Renal cortex interstitium (tissue), 11 donors: Measurements from ENCODE around the gene PHACTR2. TPM values are rescaled to one million over a fixed set of nuclear protein-coding genes. Genes with fewer than 3 reads are reported as not detected.
"Not testable (repeated sequence)": the region's sequence is repeated elsewhere in the genome, so short reads cannot be mapped to it uniquely, and the experiment has no call there.

Source experiments
- DNase-seq, 11 donors: peaks; one replicate each; pipeline ENCODE4 v3.0.0-alpha.2; 2013; ENCODE audit warnings: low read depth in 9 of 11, low spot score in 4 of 11; ENCODE audit errors: extremely low read depth in 1 of 11
- polyA plus RNA-seq, 3 donors: library from polyadenylated mRNA; unstranded; fragments of 120-200 nt; gene quantifications; one replicate each; pipeline ENCODE4 v1.2.1, GENCODE V29; 2013; ENCODE audit not compliant: insufficient read length in 3 of 3

The PHACTR2 gene
- polyA plus RNA-seq, 3 donors, result 31.0 to 36.4 (median 31.3) TPM

GRCh38 chr6:143868808-143869207, 191.0 kb downstream of the PHACTR2 start:
- DNase-seq, result not testable (repeated sequence)

- not testable (repeated sequence) for DNase-seq
Measured at GRCh38 chr6:143871202-143871730, 193.5 kb downstream of the PHACTR2 start.

GRCh38 chr6:143872201-143872600, 194.4 kb downstream of the PHACTR2 start:
- DNase-seq, result no peak

GRCh38 chr6:143873600-143873999, 195.8 kb downstream of the PHACTR2 start:
- not testable (repeated sequence) for DNase-seq

GRCh38 chr6:143874503-143874902, 196.7 kb downstream of the PHACTR2 start:
- DNase-seq, result not testable (repeated sequence)

GRCh38 chr6:143877584-143878271, 200.0 kb downstream of the PHACTR2 start:
- no peak for DNase-seq

GRCh38 chr6:143878272-143878760, 200.6 kb downstream of the PHACTR2 start:
- DNase-seq, result no peak

GRCh38 chr6:143880412-143880811, 202.6 kb downstream of the PHACTR2 start:
- no peak for DNase-seq

Other genes with a start within 250 kb of the PHACTR2 start
- 10 to 100 TPM; 12.7 to 27.9 (median 14.0) TPM for gene ADAT2, start 227.3 kb upstream of the PHACTR2 start, polyA plus RNA-seq
- 10 to 100 TPM; 33.4 to 44.3 (median 40.6) TPM for gene PEX3, start 227.2 kb upstream of the PHACTR2 start, polyA plus RNA-seq
- gene FUCA2, start 166.2 kb upstream of the PHACTR2 start, polyA plus RNA-seq, result 10 to 100 TPM; 61.2 to 68.0 (median 65.5) TPM
- gene LTV1, start 165.4 kb downstream of the PHACTR2 start, polyA plus RNA-seq, result 10 to 100 TPM; 34.4 to 46.4 (median 38.9) TPM
- not detected for gene ZC2HC1B, start 186.5 kb downstream of the PHACTR2 start, polyA plus RNA-seq